Measurements from ENCODE around the gene SYNPR.

DNA sequence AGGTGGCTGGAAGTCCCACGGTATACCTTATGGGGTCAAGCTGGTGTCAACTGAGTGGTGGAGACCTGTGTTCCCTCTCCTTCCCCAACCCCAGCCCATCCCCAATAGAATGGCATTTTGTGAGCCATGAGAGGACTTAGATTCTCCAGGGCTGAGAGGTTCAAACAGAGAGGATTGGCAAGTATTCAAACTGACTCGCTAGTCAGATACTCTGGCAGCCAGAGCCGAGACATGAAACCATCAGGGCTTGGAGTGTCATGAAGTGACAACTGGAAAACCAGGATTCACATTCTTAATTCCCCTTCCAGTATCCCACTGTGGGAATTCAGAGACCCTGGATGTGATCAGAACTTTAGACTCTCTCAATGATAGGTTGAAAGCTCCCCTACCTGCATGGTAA is 215.0 kb downstream of the SYNPR start:
- TF ChIP-seq, protein P1, sequence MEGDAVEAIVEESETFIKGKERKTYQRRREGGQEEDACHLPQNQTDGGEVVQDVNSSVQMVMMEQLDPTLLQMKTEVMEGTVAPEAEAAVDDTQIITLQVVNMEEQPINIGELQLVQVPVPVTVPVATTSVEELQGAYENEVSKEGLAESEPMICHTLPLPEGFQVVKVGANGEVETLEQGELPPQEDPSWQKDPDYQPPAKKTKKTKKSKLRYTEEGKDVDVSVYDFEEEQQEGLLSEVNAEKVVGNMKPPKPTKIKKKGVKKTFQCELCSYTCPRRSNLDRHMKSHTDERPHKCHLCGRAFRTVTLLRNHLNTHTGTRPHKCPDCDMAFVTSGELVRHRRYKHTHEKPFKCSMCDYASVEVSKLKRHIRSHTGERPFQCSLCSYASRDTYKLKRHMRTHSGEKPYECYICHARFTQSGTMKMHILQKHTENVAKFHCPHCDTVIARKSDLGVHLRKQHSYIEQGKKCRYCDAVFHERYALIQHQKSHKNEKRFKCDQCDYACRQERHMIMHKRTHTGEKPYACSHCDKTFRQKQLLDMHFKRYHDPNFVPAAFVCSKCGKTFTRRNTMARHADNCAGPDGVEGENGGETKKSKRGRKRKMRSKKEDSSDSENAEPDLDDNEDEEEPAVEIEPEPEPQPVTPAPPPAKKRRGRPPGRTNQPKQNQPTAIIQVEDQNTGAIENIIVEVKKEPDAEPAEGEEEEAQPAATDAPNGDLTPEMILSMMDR (IDR thresholded peaks at IDR 0.05): no peak
- no peak for TF ChIP-seq POLR2A (IDR thresholded peaks at IDR 0.05)

All from suprapubic skin (tissue), 3 donors.